ENCODE measurements around the gene KCNQ1.

KCNQ1 gene

DNA sequence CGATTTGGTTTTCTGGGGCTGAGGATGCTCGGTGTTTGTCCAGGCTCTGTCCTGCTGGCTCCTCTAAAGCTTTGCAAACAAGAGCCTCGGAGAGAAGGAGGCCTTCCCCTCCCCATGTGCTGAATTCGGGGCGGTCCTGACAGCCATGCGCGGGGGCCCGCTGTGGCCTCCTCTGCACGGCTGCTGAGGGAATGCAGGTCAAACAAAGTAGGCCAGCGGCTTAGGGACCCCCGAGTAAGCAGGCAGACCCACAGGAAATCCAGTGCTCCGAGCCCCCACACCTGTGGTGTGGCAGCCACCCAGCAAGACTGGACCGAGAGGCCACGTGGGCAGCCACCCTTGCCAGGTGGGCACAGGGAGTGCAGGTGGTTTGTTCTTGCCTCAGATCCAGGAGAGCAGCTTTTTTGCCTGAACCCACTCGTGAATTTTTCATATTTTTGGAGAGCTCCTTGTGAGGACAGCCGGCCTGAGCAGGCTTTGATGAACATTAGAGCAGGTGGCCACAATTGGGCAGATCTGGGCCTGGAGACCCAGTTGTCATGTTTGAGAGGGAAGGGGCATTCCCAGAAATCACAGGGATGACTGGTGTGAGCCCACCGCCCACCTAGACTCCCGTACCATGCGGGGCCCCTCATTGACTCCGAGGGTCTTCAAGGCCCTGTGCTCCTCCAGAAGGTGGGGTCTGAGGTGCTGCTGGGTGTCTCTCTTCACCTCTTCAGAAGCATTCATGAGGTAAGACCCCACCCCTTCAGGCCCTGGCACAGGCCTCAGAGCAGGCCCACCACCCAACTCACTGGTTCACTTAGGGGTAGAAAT, 298.0 kb downstream of the KCNQ1 start:
- no peak for DNase-seq

DNA sequence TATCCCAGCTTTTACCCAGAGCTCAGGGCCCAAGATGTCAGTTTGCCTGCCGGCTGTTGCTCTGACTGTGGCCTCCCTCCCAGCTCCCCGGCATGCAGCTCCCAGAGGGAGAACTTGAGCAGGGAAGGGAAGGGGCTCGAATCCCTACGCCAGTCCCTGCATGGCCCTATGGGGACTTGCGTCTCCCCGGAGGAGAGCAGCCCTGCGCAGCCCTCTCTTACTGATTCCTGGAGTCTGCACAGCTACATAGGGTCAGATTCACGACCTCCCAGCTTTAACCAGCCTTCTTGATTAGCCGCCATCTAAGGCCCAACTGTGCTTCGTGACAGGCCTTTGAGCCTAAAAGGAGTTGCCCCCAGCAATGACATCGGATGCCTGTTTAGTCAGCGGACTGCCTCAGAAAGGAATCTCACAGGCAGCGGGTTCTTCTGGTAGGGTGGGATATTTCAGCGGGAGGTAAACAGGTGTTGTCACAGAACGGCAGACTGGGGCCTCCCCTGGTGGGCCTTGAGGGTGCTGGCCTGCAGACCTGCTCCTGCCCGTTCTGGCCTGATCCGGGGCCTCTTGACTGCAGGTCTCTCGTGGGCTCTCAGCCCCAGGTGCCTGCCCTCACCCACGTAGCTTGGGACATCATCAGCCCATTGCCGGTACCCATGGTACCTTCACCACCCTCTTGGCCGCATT, 298.8 kb downstream of the KCNQ1 start:
- no peak for DNase-seq

DNA sequence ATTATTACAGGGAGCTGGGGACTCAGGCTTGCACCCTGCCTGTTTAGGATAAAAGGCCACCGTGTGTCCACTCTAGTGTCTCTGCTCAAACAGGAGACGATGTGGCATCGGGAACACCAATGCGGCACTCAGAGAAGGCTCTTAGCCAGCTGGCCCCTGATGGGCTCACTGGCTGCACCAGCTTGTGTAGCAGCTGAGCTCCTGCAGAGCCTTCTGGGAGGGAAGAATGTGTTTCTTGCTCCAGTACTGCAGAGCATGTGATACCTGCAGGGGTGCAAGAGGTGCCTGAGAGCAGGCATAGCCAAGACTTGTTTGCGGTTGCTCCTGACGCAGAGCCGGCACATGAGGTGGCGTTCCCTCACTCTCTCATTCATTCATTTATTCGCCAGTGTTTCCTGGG, 299.4 kb downstream of the KCNQ1 start:
- DNase-seq: no peak

DNA sequence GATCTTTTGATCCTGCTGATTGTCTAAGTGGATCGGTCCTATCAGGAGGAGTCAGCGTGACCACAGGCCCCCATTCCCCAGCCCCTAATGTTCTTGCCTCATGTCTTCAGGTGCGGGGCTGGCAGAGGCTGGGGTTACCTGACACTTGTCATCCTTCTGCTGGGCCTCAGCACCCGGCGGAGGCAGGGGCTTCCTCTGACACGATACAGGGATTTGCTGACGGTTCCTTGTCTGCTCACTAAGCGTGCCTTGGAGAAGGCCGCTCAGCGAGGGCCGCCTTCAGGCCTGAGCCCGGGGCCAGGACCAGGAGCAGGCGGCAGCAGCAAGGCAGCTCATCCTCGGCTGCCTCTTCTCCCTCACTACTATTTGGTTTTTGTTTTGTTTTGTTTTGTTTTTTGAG, 300.7 kb downstream of the KCNQ1 start:
- DNase-seq: no peak

DNA sequence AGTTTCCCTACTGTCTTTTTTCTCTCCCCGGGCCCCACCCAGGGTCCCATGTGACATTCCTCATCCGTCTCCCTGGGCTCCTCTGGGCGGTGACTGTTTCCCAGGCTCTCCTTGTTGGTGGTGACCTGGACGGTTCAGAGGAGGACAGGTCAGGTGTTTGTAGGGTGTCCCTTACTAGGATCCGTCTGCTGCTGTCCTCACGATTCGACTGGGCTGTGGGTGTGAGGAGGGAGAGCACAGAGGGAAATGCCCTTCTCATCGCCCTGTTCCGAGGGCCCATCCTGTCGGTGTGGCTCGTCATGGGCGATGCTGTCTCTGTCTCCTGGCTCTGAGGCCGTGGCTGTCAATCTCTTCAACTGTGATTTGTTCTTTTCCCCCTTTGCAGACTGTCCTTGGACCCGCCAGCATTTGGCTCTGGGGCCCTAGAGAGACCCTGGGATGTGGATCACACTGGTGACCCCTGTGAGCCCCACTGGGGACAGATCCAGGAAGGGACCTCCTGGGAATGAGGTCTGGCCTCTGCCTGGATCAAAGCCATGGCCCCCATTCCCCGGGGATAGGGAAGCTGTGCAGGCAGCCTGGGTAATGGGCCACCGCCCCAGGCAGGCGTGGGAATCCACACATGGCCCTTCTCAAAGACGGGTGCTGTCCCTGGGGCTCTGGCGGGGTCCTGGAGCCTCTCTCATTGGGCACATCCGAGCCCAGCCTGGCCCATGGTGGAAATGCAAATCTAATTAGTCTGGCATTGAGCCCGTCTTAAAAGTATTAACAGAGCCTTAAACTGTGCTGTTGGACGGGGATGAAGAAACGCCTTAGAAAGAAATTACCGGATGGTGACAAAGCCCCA, 301.8 kb downstream of the KCNQ1 start:
- DNase-seq: no peak

DNA sequence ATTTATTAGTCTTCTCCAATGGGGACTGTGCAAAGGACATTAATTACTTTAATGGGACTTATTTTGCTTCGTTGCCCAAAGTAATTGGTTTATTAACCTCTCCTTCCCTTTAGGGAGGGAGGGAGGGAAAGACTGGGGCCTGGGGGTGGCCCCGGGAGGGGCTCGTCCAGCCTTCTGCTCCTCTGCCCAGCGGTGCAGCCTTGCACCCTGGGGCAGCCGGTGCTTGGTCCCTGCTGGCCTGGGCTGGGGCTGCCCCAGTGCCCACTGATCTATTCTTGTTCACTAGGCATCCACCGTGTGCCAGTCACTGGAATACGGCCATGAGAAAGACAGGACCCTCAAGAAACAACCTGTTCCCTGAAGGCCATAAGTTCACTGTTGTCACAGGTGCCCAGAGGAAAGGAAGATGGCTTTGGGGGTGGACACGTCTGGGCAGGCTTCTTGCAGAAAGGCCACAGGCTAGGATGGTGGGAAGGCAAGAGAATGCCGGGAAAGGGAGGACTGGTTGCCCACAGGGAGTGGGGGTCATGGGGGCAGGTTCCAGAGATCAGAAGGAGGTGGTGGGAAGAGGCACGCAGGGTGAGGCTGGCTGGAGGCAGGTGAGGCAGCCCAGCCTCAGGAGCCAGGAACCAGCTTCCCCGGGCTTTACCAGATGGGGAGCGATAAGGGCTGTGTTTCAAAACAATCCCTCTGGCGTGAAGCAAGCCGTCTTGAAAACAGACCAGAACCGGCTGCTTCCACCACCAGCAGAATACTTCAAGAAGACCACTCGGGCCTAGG, 302.6 kb downstream of the KCNQ1 start:
- no peak for DNase-seq

DNA sequence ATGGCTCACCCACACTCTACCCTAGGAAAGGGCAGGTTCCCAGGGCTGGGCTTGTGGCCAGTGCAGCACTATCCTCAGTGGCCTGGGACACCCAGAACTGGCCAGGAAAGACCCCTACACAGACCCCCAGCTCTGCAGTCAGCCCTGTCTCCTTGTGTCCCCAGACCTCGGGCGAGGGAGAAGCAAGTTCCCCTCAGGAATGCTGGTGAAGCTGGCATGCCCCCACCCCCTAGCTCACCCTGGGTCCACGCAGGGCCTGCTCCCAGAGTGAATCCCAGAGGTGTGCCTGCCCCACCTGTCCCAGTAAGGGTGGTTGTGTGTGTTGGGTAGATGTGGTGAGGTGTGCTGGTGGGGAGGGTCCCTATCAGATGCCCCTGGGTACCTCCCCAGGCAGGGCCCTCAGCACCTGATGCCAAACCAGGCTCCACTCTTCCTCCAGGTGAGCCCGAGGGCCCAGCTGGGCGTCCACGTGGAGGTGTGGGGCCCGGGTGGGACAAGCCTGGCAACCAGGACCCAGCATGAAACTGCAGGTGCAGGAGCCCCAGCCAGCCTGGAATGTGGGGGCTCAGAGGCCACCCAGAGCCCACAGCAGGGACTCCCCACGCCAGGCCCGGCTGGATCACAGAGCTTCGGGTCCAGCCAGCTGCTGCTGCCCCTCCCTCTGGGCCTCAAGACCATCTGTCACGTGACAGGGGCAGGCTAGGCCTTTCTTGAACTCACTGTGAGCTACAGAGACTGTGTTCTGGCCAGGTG, 303.4 kb downstream of the KCNQ1 start:
- DNase-seq: no peak

DNA sequence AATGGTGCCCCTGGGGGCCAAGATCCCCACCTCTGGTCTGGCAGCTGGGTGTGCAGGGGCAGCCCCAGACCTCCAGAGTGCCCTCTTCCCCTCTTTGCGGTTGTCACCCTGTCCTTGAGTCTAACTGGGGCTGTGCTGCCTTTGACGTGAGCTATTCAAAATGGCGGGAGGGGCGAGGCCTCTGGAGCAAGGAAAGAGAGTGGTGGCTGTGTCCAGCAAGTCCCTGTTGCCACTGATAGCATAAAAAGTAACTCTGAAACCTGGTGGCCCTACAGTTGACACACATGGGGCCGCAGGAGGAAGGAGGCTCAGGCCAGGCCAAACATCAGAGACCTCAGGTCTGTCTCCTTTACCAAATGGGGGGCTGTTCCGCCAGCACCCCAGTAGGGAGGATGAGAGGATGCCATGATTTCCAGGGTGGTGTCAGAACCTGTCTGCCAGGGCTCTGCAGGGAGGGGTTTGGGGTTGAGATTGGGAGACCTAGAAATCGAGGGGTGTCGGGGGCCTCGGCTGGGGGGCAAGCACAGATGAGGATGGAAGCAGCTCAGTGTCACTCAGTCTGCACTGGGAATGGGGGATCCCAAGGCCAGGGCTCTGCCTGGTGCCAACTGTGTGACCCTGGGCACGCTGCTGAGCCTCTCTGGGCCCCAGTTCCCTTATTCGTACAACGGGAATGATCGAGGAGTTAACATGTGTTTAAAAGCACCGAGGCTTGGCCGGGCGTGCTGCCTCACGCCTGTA, 304.2 kb downstream of the KCNQ1 start:
- DNase-seq: no peak

DNA sequence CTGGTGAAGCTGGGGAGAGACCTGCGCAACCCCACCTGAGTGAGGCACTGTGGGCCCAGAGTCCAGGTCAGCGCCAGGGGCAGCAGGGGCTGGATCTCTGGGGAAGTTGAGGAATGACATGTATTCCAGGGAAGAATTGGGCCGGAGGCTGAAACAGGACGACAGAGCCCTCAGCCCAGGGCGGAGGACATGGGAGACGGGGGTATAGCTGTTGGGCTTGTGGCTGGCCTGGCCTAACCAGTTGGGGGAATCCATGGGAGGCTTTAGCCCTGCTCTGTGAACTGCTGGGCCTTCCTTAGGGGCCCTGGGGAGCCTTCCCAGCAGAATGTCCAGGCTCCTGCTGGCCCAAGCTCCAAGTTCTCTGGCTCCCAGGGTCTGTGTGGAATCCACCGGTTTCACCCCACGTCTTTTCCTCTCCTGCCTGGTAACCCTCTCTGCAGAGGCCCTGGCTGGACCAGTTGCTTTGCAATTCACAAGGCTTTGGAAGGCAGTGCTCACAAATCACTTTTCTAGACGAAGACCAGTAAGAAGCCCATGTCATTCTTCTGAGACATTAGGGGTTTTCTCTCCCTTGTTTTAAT, 305.4 kb downstream of the KCNQ1 start:
- no peak for DNase-seq

DNA sequence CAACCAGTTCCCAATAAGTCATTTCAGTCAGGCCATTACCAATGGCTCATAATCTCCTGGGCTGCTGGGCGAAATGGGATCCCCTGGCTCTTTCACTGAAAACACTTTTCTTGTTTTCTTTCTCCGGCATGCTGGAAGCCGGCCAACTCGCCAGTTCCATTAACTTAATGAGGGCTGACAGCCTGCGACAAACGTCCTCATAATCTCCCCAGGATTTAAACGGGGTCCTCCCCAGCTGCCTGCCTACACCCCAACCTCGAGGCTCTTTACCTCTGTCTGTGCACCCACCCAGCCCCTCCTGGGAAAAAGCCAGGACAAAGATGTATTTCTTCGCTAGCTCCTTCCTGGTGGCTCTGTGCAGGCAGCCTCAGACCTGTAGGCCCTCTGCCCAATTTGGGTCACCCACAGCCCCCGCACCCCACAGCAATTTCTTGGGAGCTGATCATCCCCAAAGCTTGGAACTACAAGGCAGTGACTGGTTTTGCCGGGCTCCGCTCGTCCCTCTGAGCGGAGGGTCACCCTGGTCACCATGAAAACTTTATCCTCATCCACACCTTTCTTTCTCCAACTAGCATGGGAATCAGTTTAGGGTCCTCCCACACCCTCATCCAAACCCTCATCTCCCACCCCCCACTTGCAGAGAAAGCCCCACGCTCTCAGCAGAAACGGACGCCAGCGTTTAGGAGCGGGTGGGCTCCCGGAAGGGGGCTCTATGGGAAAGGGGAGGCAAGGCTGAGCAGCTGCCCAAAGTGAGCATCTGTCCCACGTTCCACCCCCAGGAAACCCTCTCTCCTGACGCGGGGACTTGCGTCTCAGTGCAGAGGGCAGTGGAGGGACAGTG, 306.1 kb downstream of the KCNQ1 start:
- peak; percentile 11 for DNase-seq

DNA sequence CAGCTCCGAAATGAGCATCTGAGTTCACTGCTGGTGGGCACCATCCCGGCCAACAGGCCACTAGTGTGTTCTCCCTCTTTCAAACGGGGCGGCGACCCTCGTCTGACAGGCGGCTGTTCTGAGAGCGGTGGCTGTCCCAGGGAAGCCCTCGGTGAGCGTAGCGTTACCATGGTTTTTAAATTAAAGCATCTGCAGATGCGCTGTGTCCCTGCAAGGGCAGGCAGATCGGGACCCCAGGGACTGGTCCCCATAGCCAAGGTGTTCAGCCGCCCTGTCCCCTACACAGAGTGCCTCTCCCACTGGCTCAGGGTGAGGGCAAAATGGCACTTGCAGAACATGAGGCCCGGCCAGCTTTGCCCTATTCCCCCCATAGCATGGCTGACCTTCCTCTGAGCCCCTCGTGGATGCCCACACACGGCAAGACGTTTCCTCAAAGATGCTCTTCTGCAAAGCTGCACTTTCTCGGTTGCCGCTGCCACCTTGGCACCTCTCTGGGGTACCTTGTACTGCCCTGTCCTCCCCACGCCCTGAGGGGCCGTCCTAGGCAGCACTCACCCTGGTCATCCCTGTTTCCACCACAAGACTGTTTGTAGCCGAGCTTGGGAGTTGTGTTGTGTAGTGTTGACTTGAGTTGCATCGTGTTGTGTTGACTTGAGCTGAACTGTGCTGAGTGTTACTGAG, 306.9 kb downstream of the KCNQ1 start:
- DNase-seq: no peak

DNA sequence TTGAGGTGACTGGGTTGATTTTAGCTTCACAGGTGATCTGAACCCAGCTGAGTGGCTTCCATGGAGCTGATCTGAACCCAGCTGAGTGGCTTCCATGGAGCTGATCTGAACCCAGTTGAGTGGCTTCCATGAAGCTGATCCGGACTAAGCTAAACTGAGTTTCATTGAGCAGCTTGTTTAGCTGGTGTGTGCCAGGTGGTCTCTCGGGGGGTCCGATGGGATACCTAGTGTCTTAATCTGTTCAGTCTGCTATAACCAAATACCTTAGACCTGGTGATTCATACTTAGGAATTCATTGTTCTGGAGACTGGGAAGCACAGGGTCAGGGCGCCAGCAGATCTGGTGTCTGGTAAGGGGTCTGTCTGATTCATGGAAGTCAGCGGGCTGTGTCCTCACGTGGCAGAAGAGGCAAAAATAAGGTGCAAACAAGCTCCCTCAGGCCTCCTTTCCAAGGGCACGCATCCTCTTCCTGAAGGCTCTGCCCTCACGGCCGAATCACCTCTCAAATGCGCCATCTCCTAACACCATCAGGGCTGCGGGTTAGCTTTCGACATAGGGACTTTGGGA, 307.5 kb downstream of the KCNQ1 start:
- no peak for DNase-seq

DNA sequence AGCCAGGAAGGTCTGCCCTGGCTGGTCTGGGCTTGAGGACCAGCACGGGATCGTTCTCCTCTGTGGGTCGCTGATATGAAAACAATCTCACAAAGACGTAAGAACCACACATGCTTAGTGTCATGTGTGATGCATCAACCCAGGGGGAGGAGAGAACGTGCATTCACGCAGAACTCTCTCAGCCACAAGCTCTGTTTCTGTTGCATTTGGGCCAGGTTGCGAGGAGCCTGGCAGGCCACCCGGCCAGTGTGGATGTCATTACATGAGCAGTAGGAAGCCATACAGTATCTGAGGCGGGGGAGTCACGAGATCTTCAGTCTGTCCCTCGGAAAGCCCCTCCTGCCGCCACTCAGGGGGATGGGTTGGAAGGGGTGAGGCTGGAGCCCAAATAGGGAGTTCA, 308.1 kb downstream of the KCNQ1 start:
- DNase-seq: no peak

DNA sequence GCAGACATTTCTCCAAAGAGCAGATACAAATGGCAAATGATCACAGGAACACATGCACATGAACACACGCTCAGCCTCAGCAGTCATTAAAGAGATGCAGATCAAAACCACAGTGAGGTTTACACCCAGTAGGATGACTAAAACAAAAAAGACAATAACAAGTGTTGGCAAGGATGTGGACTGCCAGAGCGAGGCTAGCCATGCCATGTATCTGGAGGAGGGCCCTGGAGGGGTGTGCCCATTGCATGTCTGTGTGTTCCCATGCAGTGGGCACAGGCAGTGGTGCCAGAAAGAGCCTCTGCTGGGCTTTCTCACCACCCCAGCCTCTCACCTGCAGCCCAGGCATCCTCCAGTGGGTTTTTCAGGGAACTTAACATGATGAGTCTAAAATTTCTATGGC, 309.2 kb downstream of the KCNQ1 start:
- DNase-seq: no peak

DNA sequence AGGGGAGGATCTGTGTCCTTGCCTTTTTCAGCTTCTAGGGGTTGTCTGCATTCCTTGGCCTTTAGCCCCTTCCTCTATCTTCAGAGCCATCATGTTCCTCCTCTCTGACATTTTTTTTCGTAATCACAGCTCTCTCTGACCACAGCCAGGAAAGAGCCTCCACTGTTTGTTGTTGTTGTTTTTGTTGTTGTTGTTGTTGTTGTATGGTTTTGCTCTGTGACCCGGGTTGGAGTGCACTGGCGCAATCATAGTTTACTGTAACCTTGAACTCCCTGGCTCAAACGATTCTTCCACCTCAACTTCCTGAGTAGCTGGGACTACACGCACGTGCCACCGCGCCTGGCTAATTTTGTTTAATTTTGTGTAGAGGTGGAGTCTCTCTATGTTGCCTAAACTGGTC, 310.3 kb downstream of the KCNQ1 start:
- DNase-seq: no peak

DNA sequence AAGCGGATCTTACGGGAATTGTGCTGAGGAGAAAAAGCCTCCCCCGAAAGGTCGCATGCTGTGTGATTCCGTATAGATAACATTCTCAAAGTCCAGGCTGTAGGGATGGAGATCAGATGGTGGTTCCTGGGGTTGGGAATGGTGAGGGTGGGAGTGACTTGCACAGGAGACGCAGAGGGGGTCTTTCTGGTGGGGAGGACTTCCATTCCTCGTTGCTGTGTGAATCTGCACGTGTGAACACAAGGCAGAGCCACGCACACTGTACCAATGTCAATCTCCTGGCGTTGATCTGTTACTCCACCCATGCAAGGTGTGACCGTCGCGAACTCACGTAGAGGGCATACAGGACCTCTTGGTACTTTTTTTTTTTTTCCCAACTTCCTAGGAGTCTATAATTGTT, 313.9 kb downstream of the KCNQ1 start:
- DNase-seq: no peak

DNA sequence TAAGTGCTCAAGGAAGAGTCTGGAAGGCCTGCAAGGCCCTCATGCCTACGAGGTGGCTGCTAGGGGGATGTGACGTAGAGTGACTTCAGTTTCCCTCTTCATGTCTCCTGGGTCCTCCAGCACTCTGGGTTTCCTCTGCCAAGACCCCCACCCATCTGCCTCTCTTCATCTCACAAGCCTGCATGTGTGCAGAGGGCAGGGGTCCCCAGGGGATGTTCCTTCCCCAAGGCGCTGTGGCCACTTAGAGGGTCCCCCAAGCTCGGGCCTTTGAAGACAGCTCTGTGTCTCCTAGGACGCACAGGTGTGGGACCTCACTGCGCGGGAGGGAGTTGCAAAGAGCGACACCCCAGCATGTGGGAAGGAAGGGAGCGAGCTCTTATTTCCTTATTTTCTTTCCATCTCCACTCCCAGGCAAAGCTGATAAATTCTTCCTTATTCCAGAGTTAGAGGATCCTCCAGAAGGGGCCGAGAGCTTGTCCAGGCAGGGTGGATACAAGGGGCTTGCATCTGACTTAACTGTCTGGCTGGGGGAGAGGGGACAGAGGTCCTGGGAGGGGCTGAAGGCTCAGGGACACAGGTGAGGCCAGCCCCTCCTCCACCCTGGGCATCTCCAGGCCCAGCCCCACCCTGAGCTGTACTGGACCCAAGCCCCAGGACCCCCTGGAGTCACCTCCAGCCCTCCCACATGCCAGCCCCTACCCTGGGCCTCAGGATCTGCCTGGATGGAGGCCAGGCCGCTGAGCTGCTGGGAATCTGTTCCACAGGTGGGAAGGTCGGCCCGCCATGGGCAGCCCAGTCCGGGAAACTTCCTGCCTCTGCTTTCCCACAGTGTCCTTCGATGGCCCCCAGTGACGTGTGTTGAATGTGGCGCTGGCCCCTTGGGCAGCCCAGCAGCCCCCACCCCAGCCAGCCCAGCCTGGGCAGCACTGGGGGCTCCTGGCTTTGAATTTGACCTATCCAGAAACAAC, 314.7 kb downstream of the KCNQ1 start:
- no peak for DNase-seq
